ENCODE data around the gene WDR7.

The WDR7 gene

GRCh38 chr18:56789889-56790180 is 138.7 kb downstream of the WDR7 start:
- in situ Hi-C loops (cut with MboI; ENCODE audit: low sequenced_read_pairs): no loop called here

GRCh38 chr18:56795381-56795780 is 144.2 kb downstream of the WDR7 start:
- in situ Hi-C loops (cut with MboI; ENCODE audit: low sequenced_read_pairs): no loop called here

GRCh38 chr18:56799756-56800155 is 148.6 kb downstream of the WDR7 start:
- in situ Hi-C loops (cut with MboI; ENCODE audit: low sequenced_read_pairs): no loop called here

- in situ Hi-C loops (cut with MboI; ENCODE audit: low sequenced_read_pairs): no loop called here
Observed at GRCh38 chr18:56803051-56803450, 151.9 kb downstream of the WDR7 start.

GRCh38 chr18:56804395-56804794 is 153.2 kb downstream of the WDR7 start:
- in situ Hi-C loops (cut with MboI; ENCODE audit: low sequenced_read_pairs): no loop called here

GRCh38 chr18:56807901-56808300 is 156.7 kb downstream of the WDR7 start:
- in situ Hi-C loops (cut with MboI; ENCODE audit: low sequenced_read_pairs): no loop called here

GRCh38 chr18:56812674-56813073 is 161.5 kb downstream of the WDR7 start:
- in situ Hi-C loops (cut with MboI; ENCODE audit: low sequenced_read_pairs): no loop called here

- in situ Hi-C loops (cut with MboI; ENCODE audit: low sequenced_read_pairs): no loop called here
Observed at GRCh38 chr18:56815926-56816325, 164.8 kb downstream of the WDR7 start.

GRCh38 chr18:56823986-56824565 is 172.9 kb downstream of the WDR7 start:
- in situ Hi-C loops (cut with MboI; ENCODE audit: low sequenced_read_pairs): no loop called here

GRCh38 chr18:56825321-56825720 is 174.2 kb downstream of the WDR7 start:
- in situ Hi-C loops (cut with MboI; ENCODE audit: low sequenced_read_pairs): no loop called here

GRCh38 chr18:56825878-56826277 is 174.7 kb downstream of the WDR7 start:
- in situ Hi-C loops (cut with MboI; ENCODE audit: low sequenced_read_pairs): no loop called here

- in situ Hi-C loops (cut with MboI; ENCODE audit: low sequenced_read_pairs): no loop called here
Observed at GRCh38 chr18:56831988-56832387, 180.8 kb downstream of the WDR7 start.

GRCh38 chr18:56835331-56835730 is 184.2 kb downstream of the WDR7 start:
- in situ Hi-C loops (cut with MboI; ENCODE audit: low sequenced_read_pairs): no loop called here

GRCh38 chr18:56836173-56836572 is 185.0 kb downstream of the WDR7 start:
- in situ Hi-C loops (cut with MboI; ENCODE audit: low sequenced_read_pairs): no loop called here

- in situ Hi-C loops (cut with MboI; ENCODE audit: low sequenced_read_pairs): no loop called here
Observed at GRCh38 chr18:56841836-56842235, 190.7 kb downstream of the WDR7 start.

- in situ Hi-C loops (cut with MboI; ENCODE audit: low sequenced_read_pairs): no loop called here
Observed at GRCh38 chr18:56843241-56843640, 192.1 kb downstream of the WDR7 start.

- in situ Hi-C loops (cut with MboI; ENCODE audit: low sequenced_read_pairs): no loop called here
Observed at GRCh38 chr18:56844556-56844955, 193.4 kb downstream of the WDR7 start.

- in situ Hi-C loops (cut with MboI; ENCODE audit: low sequenced_read_pairs): no loop called here
Observed at GRCh38 chr18:56851774-56852173, 200.6 kb downstream of the WDR7 start.

- in situ Hi-C loops (cut with MboI; ENCODE audit: low sequenced_read_pairs): no loop called here
Observed at GRCh38 chr18:56853961-56854360, 202.8 kb downstream of the WDR7 start.

GRCh38 chr18:56861244-56861643 is 210.1 kb downstream of the WDR7 start:
- in situ Hi-C loops (cut with MboI; ENCODE audit: low sequenced_read_pairs): no loop called here

GRCh38 chr18:56869189-56869777 is 218.1 kb downstream of the WDR7 start:
- in situ Hi-C loops (cut with MboI; ENCODE audit: low sequenced_read_pairs): no loop called here

GRCh38 chr18:56870982-56871381 is 219.8 kb downstream of the WDR7 start:
- in situ Hi-C loops (cut with MboI; ENCODE audit: low sequenced_read_pairs): no loop called here

GRCh38 chr18:56872140-56872539 is 221.0 kb downstream of the WDR7 start:
- in situ Hi-C loops (cut with MboI; ENCODE audit: low sequenced_read_pairs): no loop called here
